ENCODE data around the gene HLA-DQB1.

HLA-DQB1 gene

GRCh38 chr6:32627831-32628230 lies 38.6 kb downstream of the HLA-DQB1 start:
- DNase-seq (ENCODE audit: low read depth in 1 of 2, low spot score in 1 of 2) = no peak

- DNase-seq (ENCODE audit: low read depth in 1 of 2, low spot score in 1 of 2) = no peak
These were observed 39.2 kb downstream of the HLA-DQB1 start for GRCh38 chr6:32627249-32627648.

GRCh38 chr6:32625137-32625536 lies 41.3 kb downstream of the HLA-DQB1 start:
- DNase-seq (ENCODE audit: low read depth in 1 of 2, low spot score in 1 of 2) = no peak

- no peak for DNase-seq (ENCODE audit: low read depth in 1 of 2, low spot score in 1 of 2)
These were observed 41.9 kb downstream of the HLA-DQB1 start for GRCh38 chr6:32624565-32624964.

GRCh38 chr6:32623693-32624092 lies 42.8 kb downstream of the HLA-DQB1 start:
- no peak for DNase-seq (ENCODE audit: low read depth in 1 of 2, low spot score in 1 of 2)

GRCh38 chr6:32622545-32623401 lies 43.7 kb downstream of the HLA-DQB1 start:
- peak in 1 of 2 donors; percentile 36 for DNase-seq (ENCODE audit: low read depth in 1 of 2, low spot score in 1 of 2)

- no peak for DNase-seq (ENCODE audit: low read depth in 1 of 2, low spot score in 1 of 2)
These were observed 45.1 kb downstream of the HLA-DQB1 start for GRCh38 chr6:32621372-32621771.

- no peak for DNase-seq (ENCODE audit: low read depth in 1 of 2, low spot score in 1 of 2)
These were observed 48.7 kb downstream of the HLA-DQB1 start for GRCh38 chr6:32617751-32618150.

- no peak for DNase-seq (ENCODE audit: low read depth in 1 of 2, low spot score in 1 of 2)
These were observed 50.4 kb downstream of the HLA-DQB1 start for GRCh38 chr6:32615885-32616532.

GRCh38 chr6:32614366-32615081 lies 51.9 kb downstream of the HLA-DQB1 start:
- DNase-seq (ENCODE audit: low read depth in 1 of 2, low spot score in 1 of 2) = no peak

GRCh38 chr6:32613475-32613874 lies 53.0 kb downstream of the HLA-DQB1 start:
- DNase-seq (ENCODE audit: low read depth in 1 of 2, low spot score in 1 of 2) = no peak

GRCh38 chr6:32610682-32611296 lies 55.7 kb downstream of the HLA-DQB1 start:
- no peak for DNase-seq (ENCODE audit: low read depth in 1 of 2, low spot score in 1 of 2)

GRCh38 chr6:32609731-32610640 lies 56.5 kb downstream of the HLA-DQB1 start:
- DNase-seq (ENCODE audit: low read depth in 1 of 2, low spot score in 1 of 2) = peak in 1 of 2 donors; percentile 57
